ENCODE measurements around the gene BBS2.

Gene BBS2

DNA sequence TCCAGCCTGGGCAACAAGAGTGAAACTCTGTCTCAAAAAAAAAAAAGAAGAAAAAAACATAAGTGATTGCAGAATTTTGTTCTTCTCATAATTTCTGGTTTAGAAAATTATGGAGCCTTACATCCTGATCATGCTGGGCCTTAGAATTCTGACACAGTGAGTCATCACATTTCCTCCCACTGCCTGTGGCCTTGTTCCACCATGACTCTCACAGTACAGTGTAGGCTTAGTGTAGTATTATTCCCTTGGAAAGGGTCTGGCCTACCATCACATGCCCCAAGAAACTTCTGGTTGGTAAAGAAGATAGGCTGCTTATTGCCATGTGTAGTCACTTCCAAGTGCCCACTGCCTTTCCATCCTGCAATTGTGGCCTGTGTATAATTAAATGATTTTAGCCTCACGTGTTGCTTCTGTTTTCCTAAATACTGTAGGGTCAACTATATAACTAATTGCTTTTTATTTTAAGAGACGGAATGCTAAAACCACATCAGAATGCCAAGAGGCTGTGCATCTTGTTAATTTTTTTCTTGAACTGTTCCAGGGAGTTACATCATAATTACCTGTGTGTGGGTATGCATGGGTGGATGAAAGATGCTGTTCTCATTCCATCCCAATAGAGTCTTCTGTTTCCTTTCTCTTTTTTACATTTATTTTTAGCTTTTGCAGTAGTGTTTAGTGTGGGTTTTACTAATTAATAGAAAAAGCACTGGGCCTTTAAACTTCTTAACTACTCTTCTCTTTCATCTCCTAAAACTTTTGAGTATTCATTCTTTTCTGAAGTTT lies 42.5 kb downstream of the BBS2 start:
- DNase-seq (ENCODE audit: low read depth, low spot score), result no peak

DNA sequence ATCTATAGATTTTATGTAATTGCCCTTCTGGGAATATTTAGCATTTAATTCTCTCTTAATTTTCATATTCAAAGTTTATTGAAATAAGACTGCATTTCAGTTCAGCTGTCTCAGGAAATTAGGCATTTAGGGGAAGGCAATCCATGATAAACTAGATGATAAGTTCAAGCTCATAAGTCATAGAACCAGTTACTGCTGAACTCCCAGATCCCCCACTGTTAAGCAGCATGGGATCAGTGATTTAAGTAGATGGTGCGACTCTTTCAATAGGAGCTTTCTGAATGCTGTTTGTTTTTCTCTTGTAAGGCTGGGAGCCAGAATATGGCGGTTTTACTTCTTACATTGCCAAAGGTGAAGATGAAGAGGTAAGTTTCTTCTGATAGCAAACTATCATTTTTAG lies 44.6 kb downstream of the BBS2 start:
- DNase-seq (ENCODE audit: low read depth, low spot score), result no peak

DNA sequence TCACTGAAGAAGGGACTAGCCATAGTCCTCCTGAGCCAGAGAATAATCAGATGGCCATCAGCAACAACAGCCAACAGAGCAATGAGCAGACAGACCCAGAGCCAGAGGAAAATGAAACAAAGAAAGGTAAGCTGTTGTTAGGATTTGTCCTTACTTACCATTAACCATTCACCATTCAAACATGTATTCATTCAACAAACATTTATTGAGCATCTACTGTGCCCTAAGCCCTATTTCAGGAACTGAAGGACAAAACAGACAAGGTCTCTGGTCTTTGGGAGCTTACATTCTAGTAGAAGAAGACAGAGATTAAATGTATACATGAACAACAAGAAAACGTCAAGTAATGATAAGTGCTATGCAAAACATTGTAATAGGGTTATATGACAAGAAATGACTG lies 49.2 kb downstream of the BBS2 start:
- DNase-seq (ENCODE audit: low read depth, low spot score), result no peak

DNA sequence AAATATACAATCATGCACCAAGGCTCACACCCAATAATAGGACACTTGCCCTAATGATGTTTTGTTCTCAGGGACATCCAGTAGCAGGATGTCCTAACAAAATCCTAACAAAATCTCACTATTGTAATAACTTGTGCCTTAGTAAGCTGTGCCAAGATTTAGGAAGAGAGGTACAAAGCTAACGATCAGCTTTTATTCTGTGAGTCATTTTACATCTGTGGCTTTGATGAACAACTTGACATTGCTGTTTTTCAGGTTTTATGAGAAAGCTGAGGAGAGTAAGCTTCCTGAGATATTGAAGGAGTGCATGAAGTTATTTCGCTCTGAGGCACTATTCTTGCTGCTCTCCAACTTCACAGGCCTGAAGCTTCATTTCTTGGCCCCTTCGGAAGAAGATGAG lies 49.6 kb downstream of the BBS2 start:
- no peak for DNase-seq (ENCODE audit: low read depth, low spot score)

DNA sequence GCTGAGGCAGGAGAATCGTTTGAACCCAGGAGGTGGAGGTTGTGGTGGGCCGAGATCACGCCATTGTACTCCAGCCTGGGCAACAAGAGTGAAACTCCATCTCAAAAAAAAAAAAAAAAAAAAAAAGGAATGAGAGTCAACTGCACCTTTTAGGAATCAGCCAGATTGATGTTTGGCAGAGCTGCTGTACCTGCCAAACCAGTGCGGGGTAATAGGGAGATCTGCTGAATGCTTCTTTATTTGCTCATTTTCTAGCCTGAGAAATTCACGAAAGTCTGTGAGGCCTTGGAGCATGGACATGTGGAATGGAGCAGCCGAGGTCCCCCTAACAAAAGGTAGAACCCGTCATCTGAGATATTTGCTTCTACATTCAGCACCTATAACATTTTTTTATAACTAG lies 50.1 kb downstream of the BBS2 start:
- no peak for DNase-seq (ENCODE audit: low read depth, low spot score)

DNA sequence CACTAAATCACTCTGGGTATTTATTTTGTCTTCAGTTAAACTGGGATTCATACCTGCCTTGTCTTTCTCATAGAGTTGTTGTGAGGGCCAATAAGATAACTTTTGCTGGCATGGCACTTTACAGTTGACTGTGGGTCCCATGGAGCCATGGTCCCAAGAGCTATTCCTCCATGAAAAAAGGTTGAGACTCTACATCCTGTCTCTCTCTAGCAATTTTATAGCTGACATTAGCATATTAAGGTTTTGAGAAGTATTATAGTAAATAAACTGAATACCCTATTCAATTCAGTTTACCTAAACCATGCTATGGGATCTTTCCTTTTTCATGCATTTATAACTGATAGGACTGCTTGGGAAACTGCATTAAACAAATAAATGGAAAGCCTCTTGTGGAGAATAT lies 51.0 kb downstream of the BBS2 start:
- no peak for DNase-seq (ENCODE audit: low read depth, low spot score)

DNA sequence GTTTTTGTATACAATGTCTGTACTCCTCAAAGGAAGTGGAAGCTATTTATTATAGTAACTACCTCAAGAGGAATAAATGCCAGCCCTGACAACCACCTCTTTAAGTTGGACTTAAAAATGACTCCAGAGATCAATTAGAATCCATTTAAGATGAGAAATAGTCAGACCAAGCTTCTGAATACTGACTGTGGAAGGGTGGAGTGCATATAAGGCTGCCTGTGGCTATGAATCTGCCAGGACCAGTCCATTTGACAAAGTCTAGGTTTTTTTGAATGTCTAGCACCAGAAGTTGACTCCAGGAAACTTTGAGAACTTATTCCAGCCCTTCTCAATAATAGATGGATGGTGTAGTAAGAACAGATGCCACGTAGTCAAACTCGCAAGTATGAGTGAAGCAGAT lies 53.5 kb downstream of the BBS2 start:
- no peak for DNase-seq (ENCODE audit: low read depth, low spot score)

DNA sequence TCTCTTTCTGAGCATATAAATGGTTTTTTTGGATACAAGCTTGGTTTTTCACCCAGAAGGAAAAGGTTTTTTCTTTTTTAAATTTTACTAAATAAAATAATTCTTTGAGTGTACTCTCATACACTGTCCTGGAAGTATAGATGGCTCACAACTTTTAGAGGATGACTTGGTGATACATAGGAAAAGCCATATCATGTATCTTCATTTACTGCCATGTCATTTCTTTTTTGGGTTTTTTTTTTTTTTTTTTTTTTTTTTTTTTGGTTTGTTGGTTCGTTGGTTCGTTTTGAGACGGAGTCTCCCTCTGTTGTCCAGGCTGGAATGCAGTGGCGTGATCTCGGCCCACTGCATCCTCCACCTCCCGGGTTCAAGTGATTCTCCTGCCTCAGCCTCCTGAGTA lies 56.7 kb downstream of the BBS2 start:
- no peak for DNase-seq (ENCODE audit: low read depth, low spot score)

DNA sequence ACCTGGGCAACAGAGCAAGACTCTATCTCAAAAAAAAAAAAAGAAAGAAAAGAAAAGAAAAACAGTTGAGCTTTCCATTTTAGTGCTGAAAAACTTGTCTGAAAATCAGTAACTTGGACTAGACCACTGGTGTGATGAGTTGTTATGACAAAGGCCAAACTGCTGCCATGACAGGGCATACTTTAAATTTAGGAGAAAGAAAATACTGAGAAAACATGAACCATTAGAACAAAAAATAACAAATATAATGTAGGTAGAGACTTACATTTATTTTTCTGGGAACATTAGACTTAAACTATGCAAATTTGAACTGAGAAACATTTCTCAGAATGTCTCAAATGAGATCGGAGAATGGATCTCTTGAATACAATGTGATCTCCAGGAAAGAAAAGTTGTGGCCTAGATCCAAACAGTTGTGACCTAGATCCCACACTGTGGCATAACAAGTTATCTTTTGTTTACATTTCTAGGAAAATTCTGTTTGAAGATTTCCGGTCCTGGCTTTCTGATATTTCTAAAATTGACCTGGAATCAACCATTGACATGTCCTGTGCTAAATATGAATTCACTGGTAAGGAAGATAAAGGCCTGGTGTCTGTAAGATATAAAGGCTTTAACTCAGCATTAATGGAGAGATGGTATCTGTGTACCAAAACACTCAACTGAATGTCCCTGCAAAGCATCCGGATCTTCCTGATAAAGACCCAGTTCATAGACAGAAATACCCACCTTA lies 57.6 kb downstream of the BBS2 start:
- DNase-seq (ENCODE audit: low read depth, low spot score), result no peak

DNA sequence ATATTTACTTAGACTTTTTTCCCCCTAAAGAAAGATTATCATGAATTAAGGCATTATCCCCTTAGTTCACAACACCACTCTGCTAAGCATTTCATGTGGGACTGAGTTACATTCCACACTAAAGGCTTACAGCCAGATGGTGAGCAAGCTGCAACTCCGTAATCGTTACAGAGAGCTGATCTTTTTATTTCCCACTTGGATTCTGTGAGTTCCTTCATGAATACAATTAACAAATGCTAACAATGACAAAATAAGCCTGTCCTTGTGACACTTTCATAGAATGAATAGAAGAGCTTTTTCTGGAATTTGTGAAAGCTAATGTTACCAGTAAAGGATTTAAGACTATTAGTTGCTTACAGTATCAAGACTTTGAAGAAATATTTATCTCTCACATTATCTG lies 59.7 kb downstream of the BBS2 start:
- no peak for DNase-seq (ENCODE audit: low read depth, low spot score)

DNA sequence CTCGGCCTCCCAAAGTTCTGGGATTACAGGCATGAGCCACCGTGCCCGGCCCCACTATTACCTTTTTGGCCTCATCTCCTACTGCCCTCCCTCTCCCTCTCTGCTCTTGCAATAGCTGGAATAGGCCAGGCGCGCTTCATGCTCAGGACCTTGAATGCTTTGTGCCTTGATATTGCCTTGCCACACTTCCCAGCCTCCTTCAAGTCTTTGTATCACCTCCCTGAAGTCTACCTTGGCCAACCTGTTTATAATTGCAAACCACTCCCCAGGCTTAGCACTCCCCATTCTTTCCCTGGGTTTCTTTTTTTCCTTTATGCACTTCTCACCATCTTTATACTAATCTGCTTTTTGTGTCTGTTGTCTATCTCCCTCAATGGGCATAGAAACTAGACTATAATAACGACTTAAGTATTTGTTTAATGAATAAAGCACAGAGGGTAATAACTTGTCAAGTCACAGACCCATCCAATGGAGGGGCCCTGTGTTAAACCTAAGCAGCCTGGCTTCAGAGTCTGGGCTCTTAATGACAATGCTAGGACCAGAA lies 61.8 kb downstream of the BBS2 start:
- no peak for DNase-seq (ENCODE audit: low read depth, low spot score)

DNA sequence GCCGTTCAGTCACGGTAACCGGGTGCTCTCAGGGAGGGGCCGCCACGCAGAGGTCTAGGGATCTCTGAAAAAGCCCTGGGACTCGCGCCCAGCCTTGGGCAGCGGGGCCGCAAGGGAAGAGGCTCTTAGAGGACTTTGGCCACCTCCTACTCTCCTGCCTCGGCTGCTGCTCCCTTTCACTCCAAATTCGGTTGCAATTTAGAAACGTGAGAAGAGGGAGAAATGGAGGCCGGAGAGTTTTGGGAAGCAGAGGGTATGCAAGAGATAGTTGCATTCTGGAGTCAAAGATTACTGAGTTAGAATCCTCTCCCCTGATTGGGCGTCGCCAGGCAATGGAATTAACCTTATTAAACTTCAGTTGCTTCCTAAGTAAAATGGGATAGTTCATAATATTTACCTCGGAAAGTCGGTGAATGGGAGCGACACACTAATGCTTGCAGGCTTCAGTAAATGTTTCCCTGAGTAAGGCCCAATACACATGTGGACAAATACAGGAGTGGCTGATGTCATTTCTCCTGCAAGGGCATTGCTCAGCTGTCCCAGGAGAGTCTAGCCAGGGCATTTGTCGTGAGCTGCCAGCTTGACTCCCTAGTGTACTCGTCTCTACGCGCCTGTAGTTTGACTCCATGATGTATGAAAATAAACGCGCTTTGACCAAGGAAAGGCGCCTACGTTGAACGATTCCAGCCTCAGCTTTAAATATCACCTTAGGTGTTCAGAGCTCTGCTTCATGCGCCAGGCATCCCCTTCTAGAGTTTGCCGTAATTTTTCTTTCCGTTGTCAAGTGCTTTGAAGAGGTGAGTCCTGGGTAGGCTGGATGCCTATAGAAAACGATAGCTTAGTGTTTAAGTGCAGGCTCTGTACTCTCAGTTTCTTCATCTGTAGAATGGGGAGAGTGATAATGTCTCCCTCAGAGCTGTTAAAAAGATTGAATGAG lies 67.8 kb downstream of the BBS2 start:
- no peak for DNase-seq (ENCODE audit: low read depth, low spot score)

DNA sequence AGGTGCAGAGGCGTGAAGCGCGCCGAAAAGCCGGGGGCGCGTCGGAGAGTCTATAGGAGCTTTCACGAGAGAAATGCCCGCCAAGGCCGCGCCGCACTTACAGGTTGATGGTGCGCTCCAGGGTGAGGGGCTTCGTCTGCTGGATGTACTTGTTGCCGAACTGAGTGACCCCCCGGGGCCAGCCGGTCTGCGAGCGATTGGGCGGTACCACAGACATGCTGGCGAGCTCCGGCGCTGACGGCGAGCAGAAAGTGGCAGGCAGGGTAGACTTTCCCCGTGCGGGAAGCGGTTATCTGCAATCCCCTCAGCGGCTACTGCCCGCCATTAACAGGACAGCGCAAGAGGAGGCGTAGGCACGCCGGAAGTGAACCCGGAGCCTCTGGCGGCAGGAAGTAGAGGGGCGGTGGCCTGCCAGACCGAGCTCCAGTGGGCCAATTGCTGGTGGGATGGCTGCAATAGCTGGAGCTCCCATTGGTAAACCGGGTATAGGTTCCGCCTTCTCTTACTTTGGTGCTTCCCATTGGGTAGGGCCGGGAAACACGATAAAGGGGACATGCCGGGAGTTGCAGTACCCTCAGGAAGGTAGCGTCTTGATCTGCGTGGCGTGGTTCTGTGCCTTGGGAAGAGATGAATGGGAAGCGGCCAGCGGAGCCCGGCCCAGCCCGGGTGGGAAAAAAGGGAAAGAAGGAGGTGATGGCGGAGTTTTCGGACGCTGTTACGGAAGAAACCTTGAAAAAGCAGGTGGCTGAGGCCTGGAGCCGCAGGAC lies 68.7 kb downstream of the BBS2 start, which contains the start of the genes NUDT21 and OGFOD1:
NUDT21 (minus strand) TSS at position 347 of the 767 bp plus-strand sequence; CDS start at position 217, 130 bp downstream.
OGFOD1 (plus strand) TSS at position 569 of the 767 bp plus-strand sequence; CDS start at position 628, 59 bp downstream.
- peak; percentile 76 for DNase-seq (ENCODE audit: low read depth, low spot score)

DNA sequence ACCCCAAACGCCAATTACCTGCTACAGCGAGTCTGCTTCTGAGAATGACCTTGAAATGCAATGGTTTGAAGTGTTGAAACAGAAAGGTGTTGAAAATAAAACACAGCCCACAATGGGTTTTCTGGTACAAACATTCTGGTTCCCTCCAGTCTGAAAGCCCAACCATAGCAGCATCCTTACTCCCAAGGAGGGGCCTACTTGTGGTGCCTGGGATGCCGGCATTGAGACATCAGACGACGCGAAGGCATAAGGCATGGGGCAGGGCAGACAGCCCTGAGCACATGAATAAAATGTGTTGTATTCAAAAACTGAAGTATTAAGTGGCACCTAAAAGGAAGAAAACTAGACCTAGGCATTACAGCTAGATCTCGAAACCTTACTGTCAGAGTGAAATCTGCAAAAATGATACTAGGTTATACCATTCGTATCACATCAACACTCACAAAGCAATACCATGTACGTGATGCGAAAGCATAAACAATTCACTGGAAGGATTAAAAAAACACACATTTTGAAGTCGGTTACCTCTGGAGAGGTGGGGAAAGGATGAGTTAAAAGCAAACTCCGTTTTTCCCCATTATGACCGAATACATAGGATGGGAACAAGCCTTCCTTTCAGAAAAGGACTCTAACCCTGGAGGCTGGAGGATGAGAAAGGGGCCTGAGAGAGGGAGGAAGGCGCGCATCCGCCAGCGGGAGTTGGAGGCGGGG lies 69.4 kb downstream of the BBS2 start:
- no peak for DNase-seq (ENCODE audit: low read depth, low spot score)

DNA sequence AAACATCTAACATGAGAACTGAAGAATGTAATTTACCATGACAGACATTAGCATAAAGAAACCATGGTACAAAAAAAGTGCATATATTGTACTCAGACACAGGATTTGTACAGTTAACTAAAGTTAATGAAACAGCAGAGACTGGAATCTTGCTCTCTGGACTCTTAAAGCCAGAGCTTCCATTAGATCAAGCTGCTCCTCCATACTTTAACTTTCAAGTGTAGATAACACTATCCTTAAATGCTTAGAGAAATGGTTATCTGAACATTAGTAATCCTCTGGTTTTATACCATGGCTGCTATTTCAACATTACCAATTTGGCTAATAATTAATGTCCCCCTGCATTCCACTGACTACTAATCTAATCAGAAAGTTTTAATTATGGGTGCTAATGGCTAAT lies 71.8 kb downstream of the BBS2 start:
- DNase-seq (ENCODE audit: low read depth, low spot score), result no peak

DNA sequence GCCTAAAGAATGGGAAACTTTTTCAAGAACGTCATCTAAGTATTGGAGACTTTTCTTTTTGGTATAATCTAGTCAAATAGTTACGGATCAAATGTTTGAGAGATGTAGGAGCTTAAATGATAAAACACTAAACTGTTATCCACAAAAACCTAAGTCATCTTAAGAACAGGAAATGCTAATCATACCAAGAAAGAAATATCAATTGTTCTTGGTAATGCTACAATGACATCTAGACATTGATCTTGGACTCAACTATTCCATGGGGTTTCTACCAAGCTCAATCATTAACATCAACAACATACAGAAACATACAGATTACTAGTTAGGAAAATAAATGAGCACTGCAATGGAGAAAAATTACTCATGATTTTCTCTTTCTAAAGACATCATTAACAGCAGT lies 72.5 kb downstream of the BBS2 start:
- no peak for DNase-seq (ENCODE audit: low read depth, low spot score)

DNA sequence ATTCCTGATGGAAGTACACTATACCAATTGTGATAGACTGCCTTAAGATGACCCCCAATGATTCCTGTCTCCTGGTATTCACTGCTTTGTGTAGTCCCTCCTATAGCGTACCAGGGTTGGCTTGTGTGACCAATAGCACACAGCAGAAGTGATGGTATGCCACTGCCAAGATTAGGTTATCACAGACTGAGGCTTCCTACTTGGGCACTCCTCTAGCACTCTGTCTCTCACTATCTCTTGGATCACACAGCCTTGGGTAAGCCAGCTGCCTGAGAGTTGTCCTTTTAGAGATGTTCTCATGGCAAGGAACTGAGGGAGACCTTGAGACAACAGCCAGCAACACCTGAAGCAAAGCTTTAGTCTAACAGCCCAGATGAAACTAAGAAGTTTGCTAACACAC lies 81.8 kb downstream of the BBS2 start:
- no peak for DNase-seq (ENCODE audit: low read depth, low spot score)

DNA sequence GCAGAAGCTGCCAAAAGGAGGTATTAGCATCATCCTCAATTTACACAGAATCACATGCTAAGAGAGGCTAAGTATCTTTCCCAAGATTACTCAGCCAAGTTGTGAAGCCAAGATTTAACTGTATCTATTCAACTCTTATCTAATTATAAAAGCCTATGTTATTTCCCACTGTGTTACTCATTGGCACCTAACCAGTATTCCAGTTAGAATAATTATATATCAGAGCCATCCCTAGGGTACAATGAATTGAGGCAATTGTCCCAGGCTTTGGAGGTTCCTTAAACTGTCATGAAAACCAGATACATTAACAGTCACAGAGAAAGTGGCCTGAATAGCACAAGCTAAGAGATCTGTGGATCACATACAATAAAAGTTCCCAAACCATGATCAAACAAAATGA lies 83.6 kb downstream of the BBS2 start:
- DNase-seq (ENCODE audit: low read depth, low spot score), result no peak

All from activated naive CD8-positive, alpha-beta T cell treated with anti-CD3 and anti-CD28 coated beads, Interleukin-2, amount 50 U/mL, for 16 hours (primary cell).